Sigmoid colon (tissue), 4 donors: ENCODE measurements around the gene RAP2A.

Experiments
- EP300 ChIP-seq, 4 donors: sonication (generic); formaldehyde crosslinking; IDR thresholded peaks; one replicate each; pipeline ENCODE4 v1.6.1; 2017; ENCODE audit warnings: antibody characterized with exemption in 4 of 4
- POLR2A ChIP-seq, 2 donors: fragments of 450-650 bp; IDR thresholded peaks; one replicate each; pipeline ENCODE4 v1.6.1; 2016; ENCODE audit warnings: antibody characterized with exemption in 2 of 2, mild to moderate bottlenecking in 2 of 2, moderate library complexity in 2 of 2
- POLR2AphosphoS5 ChIP-seq, 4 donors: sonication (generic); formaldehyde crosslinking; IDR thresholded peaks; one replicate each; pipeline ENCODE4 v1.6.1; 2017; ENCODE audit warnings: antibody characterized with exemption in 4 of 4
- TF ChIP-seq, protein P1 (sequence below), 4 experiments: fragments of 450-650 bp in 3 of 4; fragments of 200-600 bp in 1 of 4; IDR thresholded peaks; one replicate each; pipeline ENCODE4 v1.5.1; 2016 to 2019; ENCODE audit warnings: antibody characterized with exemption in 4 of 4, mild to moderate bottlenecking in 3 of 4, moderate library complexity in 2 of 4

DNA sequence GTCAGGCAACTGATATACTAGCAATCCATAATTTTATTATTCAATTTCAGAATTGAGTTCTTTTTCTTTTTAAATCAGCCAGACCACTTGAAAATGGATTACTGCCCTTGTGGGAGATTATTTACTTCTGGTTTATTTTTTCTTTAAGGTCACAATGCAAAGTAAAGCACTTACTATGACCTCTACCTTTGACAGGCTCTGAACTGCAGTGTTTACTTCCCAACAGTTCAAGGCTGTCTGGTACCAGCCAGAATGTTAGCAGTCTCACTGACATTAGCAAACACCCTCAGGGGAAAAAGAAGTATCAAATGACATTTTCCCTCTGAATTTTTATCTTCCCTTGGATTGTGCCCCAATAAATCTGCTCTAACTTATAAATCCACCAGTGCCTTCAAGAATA is 57.5 kb downstream of the RAP2A start:
- TF ChIP-seq, protein P1, sequence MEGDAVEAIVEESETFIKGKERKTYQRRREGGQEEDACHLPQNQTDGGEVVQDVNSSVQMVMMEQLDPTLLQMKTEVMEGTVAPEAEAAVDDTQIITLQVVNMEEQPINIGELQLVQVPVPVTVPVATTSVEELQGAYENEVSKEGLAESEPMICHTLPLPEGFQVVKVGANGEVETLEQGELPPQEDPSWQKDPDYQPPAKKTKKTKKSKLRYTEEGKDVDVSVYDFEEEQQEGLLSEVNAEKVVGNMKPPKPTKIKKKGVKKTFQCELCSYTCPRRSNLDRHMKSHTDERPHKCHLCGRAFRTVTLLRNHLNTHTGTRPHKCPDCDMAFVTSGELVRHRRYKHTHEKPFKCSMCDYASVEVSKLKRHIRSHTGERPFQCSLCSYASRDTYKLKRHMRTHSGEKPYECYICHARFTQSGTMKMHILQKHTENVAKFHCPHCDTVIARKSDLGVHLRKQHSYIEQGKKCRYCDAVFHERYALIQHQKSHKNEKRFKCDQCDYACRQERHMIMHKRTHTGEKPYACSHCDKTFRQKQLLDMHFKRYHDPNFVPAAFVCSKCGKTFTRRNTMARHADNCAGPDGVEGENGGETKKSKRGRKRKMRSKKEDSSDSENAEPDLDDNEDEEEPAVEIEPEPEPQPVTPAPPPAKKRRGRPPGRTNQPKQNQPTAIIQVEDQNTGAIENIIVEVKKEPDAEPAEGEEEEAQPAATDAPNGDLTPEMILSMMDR (IDR thresholded peaks at IDR 0.05), result no peak
- no peak for TF ChIP-seq POLR2AphosphoS5 (IDR thresholded peaks at IDR 0.05)
- TF ChIP-seq POLR2A (IDR thresholded peaks at IDR 0.05), result no peak
- no peak for TF ChIP-seq EP300 (IDR thresholded peaks at IDR 0.05)
